Measurements from ENCODE around the gene DBNL. TPM values are rescaled to one million over a fixed set of nuclear protein-coding genes. Genes with fewer than 3 reads are reported as not detected.

The DBNL gene
- total RNA-seq, 6 experiments from 2014 or later, result 30.7 to 48.1 (median 36.9) TPM

GRCh38 chr7:44078521-44078920 is 34.0 kb downstream of the DBNL start:
- H3K9me3 ChIP-seq, result no peaks in the 10 kb centered on the region
- H3K36me3 ChIP-seq, result peaks cover 0 to 21% (median 4%) of the 10 kb centered on the region in 4 donors
- WGBS (ENCODE audit: insufficient coverage, low coverage, low lambda C conversion rate, missing lambda C conversion rate), result 91% methylated on average over 5 of the region's 8 CpGs
- intact Hi-C loops (cut with DNase I), result no loop called here
- TF ChIP-seq, protein P1, sequence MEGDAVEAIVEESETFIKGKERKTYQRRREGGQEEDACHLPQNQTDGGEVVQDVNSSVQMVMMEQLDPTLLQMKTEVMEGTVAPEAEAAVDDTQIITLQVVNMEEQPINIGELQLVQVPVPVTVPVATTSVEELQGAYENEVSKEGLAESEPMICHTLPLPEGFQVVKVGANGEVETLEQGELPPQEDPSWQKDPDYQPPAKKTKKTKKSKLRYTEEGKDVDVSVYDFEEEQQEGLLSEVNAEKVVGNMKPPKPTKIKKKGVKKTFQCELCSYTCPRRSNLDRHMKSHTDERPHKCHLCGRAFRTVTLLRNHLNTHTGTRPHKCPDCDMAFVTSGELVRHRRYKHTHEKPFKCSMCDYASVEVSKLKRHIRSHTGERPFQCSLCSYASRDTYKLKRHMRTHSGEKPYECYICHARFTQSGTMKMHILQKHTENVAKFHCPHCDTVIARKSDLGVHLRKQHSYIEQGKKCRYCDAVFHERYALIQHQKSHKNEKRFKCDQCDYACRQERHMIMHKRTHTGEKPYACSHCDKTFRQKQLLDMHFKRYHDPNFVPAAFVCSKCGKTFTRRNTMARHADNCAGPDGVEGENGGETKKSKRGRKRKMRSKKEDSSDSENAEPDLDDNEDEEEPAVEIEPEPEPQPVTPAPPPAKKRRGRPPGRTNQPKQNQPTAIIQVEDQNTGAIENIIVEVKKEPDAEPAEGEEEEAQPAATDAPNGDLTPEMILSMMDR (IDR thresholded peaks at IDR 0.05), result no peak
- no peak for TF ChIP-seq POLR2A (IDR thresholded peaks at IDR 0.05)
- no peak overlapping the region for H3K4me3 ChIP-seq
- no peaks in the 10 kb centered on the region for H3K27me3 ChIP-seq
- ATAC-seq (no peak), DNase-seq (peak in 1 of 3 donors; percentile 39)
- no peak overlapping the region for H3K27ac ChIP-seq
- H3K4me1 ChIP-seq, result peaks cover 0 to 35% (median 11%) of the 10 kb centered on the region in 4 donors

DNA sequence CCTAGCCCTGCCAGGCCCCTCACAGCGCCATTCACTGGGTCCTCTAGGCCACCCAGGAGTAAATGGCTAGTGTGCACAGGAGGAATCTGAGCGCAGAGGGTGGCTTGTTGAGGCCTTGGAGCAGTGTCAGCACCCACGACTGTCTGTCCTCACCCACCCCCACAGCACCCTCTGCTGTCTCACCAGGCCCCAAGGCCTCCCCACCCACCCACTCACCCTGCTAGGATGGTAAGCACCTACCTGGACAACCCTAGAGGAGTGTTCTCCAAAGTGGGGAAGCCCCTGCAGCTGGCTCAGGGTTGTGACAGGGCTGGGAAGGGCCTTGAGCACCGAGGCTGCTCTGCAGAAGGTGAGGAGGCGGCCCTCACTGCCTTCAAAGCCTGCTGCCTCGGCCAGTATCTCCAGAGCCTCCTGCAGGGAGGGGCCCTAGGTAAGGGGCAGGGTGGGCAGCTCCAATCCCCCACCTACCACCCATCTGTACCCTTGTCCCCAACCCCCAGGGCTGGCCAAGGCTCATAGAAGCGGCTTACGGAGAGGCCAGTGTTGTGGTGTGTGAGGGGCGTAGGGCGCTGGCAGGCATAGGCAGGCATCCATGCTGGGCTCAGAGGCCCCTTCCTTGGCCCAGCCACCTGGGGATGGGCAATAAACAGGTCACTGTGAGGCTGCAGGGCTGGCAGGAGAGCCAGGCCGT is 35.0 kb downstream of the DBNL start:
- ATAC-seq (no peak), DNase-seq (peak in 1 of 3 donors; percentile 51)
- Histone ChIP-seq H3K4me1 (peaks cover 0 to 25% (median 7%) of the 10 kb centered on the region in 4 donors), H3K4me3 (no peak overlapping the region), H3K27ac (no peak overlapping the region), H3K27me3 (no peaks in the 10 kb centered on the region), H3K36me3 (peaks cover 0 to 21% (median 4%) of the 10 kb centered on the region in 4 donors), H3K9me3 (no peaks in the 10 kb centered on the region)
- intact Hi-C loops (cut with DNase I), result no loop called here
- WGBS (ENCODE audit: insufficient coverage, low coverage, low lambda C conversion rate, missing lambda C conversion rate), result 75% methylated on average over 5 of the region's 11 CpGs
- TF ChIP-seq POLR2A (IDR thresholded peaks at IDR 0.05), result no peak
- TF ChIP-seq, protein P1 (IDR thresholded peaks at IDR 0.05), result no peak

DNA sequence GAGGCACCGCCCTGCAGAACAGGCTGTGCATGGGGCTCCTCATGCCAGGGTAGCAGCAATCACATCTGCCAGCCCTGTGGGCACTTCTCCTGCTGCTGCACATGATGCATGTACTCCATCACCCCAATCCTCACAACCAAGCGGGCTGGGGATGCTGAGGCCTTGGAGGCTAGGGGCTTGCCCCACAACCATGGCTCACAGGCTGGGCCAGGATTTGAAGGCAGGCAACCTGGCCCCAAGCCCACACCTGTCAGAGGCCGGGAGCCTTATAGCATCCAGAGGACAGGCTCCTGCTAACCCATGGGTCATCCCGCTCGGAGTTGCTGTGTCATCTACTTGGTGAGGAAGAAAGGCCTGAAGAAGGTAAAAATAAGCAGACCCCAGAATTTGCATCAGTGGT is 35.6 kb downstream of the DBNL start:
- DNase-seq, result peak in 1 of 3 donors; percentile 52
- Histone ChIP-seq H3K4me3 (no peak overlapping the region), H3K36me3 (peaks cover 0 to 21% (median 4%) of the 10 kb centered on the region in 4 donors), H3K4me1 (peaks cover 0 to 24% (median 7%) of the 10 kb centered on the region in 4 donors), H3K9me3 (no peaks in the 10 kb centered on the region), H3K27ac (no peak overlapping the region), H3K27me3 (no peaks in the 10 kb centered on the region)
- intact Hi-C loops (cut with DNase I), result no loop called here
- ATAC-seq, result no peak
- no CpG with 5 or more reads among the region's 5 CpGs for WGBS (ENCODE audit: insufficient coverage, low coverage, low lambda C conversion rate, missing lambda C conversion rate)
- no peak for TF ChIP-seq POLR2A (IDR thresholded peaks at IDR 0.05)
- TF ChIP-seq, protein P1 (IDR thresholded peaks at IDR 0.05), result no peak

DNA sequence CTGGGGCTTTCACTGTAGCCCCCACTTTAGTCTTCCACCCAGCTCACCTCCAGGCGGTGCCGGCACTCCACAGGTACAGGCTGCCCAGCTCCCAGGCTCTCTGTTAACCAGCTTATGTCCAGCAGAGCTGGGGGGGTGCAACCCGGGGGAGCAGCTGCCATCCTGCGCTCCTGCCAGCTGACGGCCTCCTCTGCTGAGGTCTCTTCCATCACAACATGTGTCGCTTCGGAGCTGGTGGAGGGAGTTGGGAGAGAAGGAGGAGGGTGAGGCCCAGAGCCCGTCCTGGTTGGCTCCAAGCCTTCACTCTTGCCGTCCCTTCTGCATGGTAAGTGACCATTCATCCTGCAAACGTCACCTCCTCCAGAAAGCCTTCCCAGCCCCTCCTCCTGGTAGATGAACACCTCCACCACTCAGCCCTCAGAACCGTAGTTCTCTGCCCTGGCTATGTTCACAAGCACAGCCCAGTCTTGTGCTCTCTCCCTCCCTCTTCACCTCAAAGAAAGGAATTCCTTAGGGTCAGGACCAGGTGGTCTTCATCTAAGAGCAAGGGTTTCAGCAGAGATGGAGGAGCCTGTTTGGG is 36.3 kb downstream of the DBNL start:
- intact Hi-C loops (cut with DNase I), result no loop called here
- no peak overlapping the region for H3K4me3 ChIP-seq
- no peaks in the 10 kb centered on the region for H3K9me3 ChIP-seq
- peaks cover 0 to 21% (median 4%) of the 10 kb centered on the region in 4 donors for H3K36me3 ChIP-seq
- peaks cover 0 to 18% (median 4%) of the 10 kb centered on the region in 4 donors for H3K4me1 ChIP-seq
- peak in 1 of 3 donors; percentile 50 for DNase-seq
- TF ChIP-seq POLR2A (IDR thresholded peaks at IDR 0.05), result no peak
- TF ChIP-seq, protein P1 (IDR thresholded peaks at IDR 0.05), result no peak
- H3K27ac ChIP-seq, result no peak overlapping the region
- 88% methylated on average over 6 of the region's 11 CpGs for WGBS (ENCODE audit: insufficient coverage, low coverage, low lambda C conversion rate, missing lambda C conversion rate)
- ATAC-seq, result no peak
- H3K27me3 ChIP-seq, result no peaks in the 10 kb centered on the region

Measured in right lobe of liver (tissue), 6 donors.